Peyer's patch (tissue), 4 donors: Measurements from ENCODE around the gene THPO.

ENCODE experiments used
- POLR2A ChIP-seq, 2 donors: fragments of 450-650 bp; IDR thresholded peaks; one replicate each; pipeline ENCODE4 v1.5.1; 2017; ENCODE audit warnings: antibody characterized with exemption in 2 of 2, mild to moderate bottlenecking in 2 of 2, moderate library complexity in 2 of 2
- TF ChIP-seq, protein P1 (sequence below), 6 experiments: fragments of 450-650 bp in 4 of 6; fragments of 200-600 bp in 2 of 6; sonication (generic) in 1 of 6; IDR thresholded peaks; one replicate each; pipeline ENCODE4 v1.5.1; 2017 to 2019; ENCODE audit warnings: antibody characterized with exemption in 6 of 6, mild to moderate bottlenecking in 3 of 6, moderate library complexity in 1 of 6

DNA sequence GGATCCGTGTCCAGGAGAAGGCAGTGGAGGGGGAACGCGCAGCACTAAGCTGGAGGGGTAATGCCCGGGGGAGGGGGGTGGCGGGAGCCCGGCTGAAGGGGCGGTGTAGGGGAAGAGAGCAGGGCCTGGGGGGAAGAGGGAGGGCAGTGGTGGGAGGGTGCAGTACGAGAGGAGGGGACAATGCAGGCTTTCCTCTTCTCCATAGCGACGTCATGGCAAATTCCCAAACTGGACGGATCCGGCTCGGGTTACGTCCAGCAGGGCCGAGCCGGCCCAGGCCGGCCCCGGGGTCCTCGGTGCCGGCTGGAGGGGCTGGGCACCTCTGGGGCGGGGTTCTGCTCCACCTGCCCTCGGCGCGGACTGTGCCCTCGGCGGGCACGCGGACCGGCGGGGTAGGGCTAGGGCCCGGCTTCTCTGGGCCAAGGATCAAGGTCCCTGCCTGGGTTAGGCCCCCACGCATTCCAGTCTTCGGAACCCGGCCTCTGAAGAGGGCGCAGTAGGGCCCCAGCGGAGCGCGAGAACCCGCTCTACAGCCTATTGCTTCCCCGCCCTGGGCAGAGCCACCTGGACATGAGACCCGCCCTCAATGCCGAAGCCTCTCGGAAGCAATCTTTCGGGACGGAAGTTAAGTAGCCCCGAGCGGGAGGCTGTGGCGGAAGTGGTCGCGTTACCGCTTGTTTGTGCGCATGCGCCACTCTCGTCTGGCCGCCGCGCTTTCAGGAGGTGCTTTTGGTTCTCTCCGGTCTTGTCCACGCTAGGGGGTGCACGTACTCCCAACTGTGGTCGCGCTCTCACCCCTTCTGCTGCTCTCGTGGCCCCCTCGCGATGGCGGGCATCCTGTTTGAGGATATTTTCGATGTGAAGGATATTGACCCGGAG is 15.1 kb downstream of the THPO start:
- TF ChIP-seq, protein P1, sequence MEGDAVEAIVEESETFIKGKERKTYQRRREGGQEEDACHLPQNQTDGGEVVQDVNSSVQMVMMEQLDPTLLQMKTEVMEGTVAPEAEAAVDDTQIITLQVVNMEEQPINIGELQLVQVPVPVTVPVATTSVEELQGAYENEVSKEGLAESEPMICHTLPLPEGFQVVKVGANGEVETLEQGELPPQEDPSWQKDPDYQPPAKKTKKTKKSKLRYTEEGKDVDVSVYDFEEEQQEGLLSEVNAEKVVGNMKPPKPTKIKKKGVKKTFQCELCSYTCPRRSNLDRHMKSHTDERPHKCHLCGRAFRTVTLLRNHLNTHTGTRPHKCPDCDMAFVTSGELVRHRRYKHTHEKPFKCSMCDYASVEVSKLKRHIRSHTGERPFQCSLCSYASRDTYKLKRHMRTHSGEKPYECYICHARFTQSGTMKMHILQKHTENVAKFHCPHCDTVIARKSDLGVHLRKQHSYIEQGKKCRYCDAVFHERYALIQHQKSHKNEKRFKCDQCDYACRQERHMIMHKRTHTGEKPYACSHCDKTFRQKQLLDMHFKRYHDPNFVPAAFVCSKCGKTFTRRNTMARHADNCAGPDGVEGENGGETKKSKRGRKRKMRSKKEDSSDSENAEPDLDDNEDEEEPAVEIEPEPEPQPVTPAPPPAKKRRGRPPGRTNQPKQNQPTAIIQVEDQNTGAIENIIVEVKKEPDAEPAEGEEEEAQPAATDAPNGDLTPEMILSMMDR (IDR thresholded peaks at IDR 0.05) = peak; percentile 25 to 58 (median 50)
- TF ChIP-seq POLR2A (IDR thresholded peaks at IDR 0.05) = peak; percentile 60 to 83
